ENCODE measurements around the gene SAP30BP. TPM values are rescaled to one million over a fixed set of nuclear protein-coding genes. Genes with fewer than 3 reads are reported as not detected.
A peak's percentile ranks its signal among the peaks of the same experiment; 100 is the strongest.

The SAP30BP gene
- total and polyA plus RNA-seq, 2 of the 13 experiments (the other 11 are each of a cell fraction or from before 2014, with no cell fraction given): 67.7 to 99.4 TPM

GRCh38 chr17:75720656-75721462 lies 53.7 kb downstream of the SAP30BP start, which contains the start of gene ITGB4 (continued):
- TF ChIP-seq, protein P1, sequence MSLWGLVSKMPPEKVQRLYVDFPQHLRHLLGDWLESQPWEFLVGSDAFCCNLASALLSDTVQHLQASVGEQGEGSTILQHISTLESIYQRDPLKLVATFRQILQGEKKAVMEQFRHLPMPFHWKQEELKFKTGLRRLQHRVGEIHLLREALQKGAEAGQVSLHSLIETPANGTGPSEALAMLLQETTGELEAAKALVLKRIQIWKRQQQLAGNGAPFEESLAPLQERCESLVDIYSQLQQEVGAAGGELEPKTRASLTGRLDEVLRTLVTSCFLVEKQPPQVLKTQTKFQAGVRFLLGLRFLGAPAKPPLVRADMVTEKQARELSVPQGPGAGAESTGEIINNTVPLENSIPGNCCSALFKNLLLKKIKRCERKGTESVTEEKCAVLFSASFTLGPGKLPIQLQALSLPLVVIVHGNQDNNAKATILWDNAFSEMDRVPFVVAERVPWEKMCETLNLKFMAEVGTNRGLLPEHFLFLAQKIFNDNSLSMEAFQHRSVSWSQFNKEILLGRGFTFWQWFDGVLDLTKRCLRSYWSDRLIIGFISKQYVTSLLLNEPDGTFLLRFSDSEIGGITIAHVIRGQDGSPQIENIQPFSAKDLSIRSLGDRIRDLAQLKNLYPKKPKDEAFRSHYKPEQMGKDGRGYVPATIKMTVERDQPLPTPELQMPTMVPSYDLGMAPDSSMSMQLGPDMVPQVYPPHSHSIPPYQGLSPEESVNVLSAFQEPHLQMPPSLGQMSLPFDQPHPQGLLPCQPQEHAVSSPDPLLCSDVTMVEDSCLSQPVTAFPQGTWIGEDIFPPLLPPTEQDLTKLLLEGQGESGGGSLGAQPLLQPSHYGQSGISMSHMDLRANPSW (CRISPR knock-in tag; IDR thresholded peaks at IDR 0.05; ENCODE audit: borderline replicate concordance): no peak
- TF ChIP-seq ZNF296 (CRISPR knock-in tag; conservative IDR thresholded peaks at IDR 0.05): no peak
- TF ChIP-seq ZBTB1 (CRISPR knock-in tag; IDR thresholded peaks at IDR 0.05; ENCODE audit: borderline replicate concordance): no peak
- no peak for TF ChIP-seq ZNF577 (CRISPR knock-in tag; IDR thresholded peaks at IDR 0.05; ENCODE audit: borderline replicate concordance, low read depth)
- no peak for TF ChIP-seq HES4 (CRISPR knock-in tag; IDR thresholded peaks at IDR 0.05; ENCODE audit: borderline replicate concordance)
- no peak for TF ChIP-seq ZBTB7B (CRISPR knock-in tag; IDR thresholded peaks at IDR 0.05)
- TF ChIP-seq CBX2 (IDR thresholded peaks at IDR 0.05; ENCODE audit: low read depth, low read length): no peak
- no peak for TF ChIP-seq CBX2 (CRISPR knock-in tag; IDR thresholded peaks at IDR 0.05; ENCODE audit: low read depth)
- no peak for TF ChIP-seq ZMAT3 (CRISPR knock-in tag; conservative IDR thresholded peaks at IDR 0.05)
- no peak for TF ChIP-seq SNAPC2 (CRISPR knock-in tag; IDR thresholded peaks at IDR 0.05)
- TF ChIP-seq, protein P2, sequence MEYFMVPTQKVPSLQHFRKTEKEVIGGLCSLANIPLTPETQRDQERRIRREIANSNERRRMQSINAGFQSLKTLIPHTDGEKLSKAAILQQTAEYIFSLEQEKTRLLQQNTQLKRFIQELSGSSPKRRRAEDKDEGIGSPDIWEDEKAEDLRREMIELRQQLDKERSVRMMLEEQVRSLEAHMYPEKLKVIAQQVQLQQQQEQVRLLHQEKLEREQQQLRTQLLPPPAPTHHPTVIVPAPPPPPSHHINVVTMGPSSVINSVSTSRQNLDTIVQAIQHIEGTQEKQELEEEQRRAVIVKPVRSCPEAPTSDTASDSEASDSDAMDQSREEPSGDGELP (IDR thresholded peaks at IDR 0.05; ENCODE audit: borderline replicate concordance, low read depth): no peak
- no peak for TF ChIP-seq NFRKB (IDR thresholded peaks at IDR 0.05)
- TF ChIP-seq, protein P3, sequence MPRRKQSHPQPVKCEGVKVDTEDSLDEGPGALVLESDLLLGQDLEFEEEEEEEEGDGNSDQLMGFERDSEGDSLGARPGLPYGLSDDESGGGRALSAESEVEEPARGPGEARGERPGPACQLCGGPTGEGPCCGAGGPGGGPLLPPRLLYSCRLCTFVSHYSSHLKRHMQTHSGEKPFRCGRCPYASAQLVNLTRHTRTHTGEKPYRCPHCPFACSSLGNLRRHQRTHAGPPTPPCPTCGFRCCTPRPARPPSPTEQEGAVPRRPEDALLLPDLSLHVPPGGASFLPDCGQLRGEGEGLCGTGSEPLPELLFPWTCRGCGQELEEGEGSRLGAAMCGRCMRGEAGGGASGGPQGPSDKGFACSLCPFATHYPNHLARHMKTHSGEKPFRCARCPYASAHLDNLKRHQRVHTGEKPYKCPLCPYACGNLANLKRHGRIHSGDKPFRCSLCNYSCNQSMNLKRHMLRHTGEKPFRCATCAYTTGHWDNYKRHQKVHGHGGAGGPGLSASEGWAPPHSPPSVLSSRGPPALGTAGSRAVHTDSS (CRISPR knock-in tag; conservative IDR thresholded peaks at IDR 0.05): no peak
- no peak for TF ChIP-seq HMG20A (CRISPR knock-in tag; IDR thresholded peaks at IDR 0.05; ENCODE audit: borderline replicate concordance)
- no peak for TF ChIP-seq ZNF468 (CRISPR knock-in tag; IDR thresholded peaks at IDR 0.05)
- TF ChIP-seq ZNF276 (CRISPR knock-in tag; IDR thresholded peaks at IDR 0.05; ENCODE audit: low read depth): no peak
- no peak for TF ChIP-seq ZNF570 (CRISPR knock-in tag; IDR thresholded peaks at IDR 0.05; ENCODE audit: borderline replicate concordance)
- 0 out of 2 replicates have a peak, but pooled peaks have one; percentile 36 for TF ChIP-seq ZSCAN31 (CRISPR knock-in tag; IDR thresholded peaks at IDR 0.05; ENCODE audit: low read depth)
- no peak for TF ChIP-seq RBM22 (optimal IDR thresholded peaks at IDR 0.05; ENCODE audit: low read length)
- no peak for TF ChIP-seq KDM5B (CRISPR knock-in tag; IDR thresholded peaks at IDR 0.05; ENCODE audit: borderline replicate concordance)
- no peak for TF ChIP-seq ZNF138 (CRISPR knock-in tag; IDR thresholded peaks at IDR 0.05; ENCODE audit: low read depth)
- TF ChIP-seq NFIB (CRISPR knock-in tag; IDR thresholded peaks at IDR 0.05; ENCODE audit: borderline replicate concordance): no peak
- TF ChIP-seq TOPORS (CRISPR knock-in tag; IDR thresholded peaks at IDR 0.05): no peak
- peak; percentile 34; the same call in 1 of the 2 replicates for TF ChIP-seq GABPB1 (CRISPR knock-in tag; IDR thresholded peaks at IDR 0.05)
